T-cell (primary cell): ENCODE data around the gene SLC27A1. TPM values are rescaled to one million over a fixed set of nuclear protein-coding genes. Genes with fewer than 3 reads are reported as not detected.

Source experiments
- ATAC-seq, 4 experiments: fragments of 200-7000 bp in 3 of 4; fragments of 150-1000 bp in 1 of 4; cut with Tn5 transposase; replicated peaks in 1 of 4; 1 replicate in 3 of 4; 2 replicates in 1 of 4; pipeline ENCODE4 v1.10.0; 2021; ENCODE audit warnings: moderate library complexity in 3 of 4, mild to moderate bottlenecking in 2 of 4, moderate number of reproducible peaks in 1 of 4
- CTCF ChIA-PET, 2 donors: fragments of 300-600 bp; sonication (Branson Sonifier 250); formaldehyde crosslinking; loops; one replicate each; lab custom pipeline; 2022; ENCODE audit warnings: antibody characterized with exemption in 2 of 2; lab: Charles Lee
- POLR2A ChIA-PET, 2 donors: fragments of 300-600 bp; sonication (Branson Sonifier 250); formaldehyde crosslinking; loops; one replicate each; lab custom pipeline; 2022; ENCODE audit warnings: antibody characterized with exemption in 2 of 2; lab: Charles Lee
- DNase-seq, 35 experiments: peaks; one replicate each; pipeline versions ENCODE4 v3.0.0 to v3.0.0-alpha.2; 2013 to 2023
- H3K27ac ChIP-seq: one replicate; pipeline ENCODE4 v1.5.1; 2013; ENCODE audit warnings: low read length
- H3K27me3 ChIP-seq, 2 experiments: replicated peaks in 1 of 2; 1 replicate in 1 of 2; 2 replicates in 1 of 2; pipeline versions ENCODE4 v1.6.1 to v1.7.0; 2013; ENCODE audit warnings: low read length in 1 of 2, mixed read lengths in 1 of 2; ENCODE audit not compliant: control insufficient read depth in 2 of 2, insufficient read depth in 2 of 2; ENCODE audit errors: extremely low read depth in 1 of 2
- H3K36me3 ChIP-seq, 2 donors: 1 replicate in 1 of 2; 2 replicates in 1 of 2; pipeline versions ENCODE4 v1.6.1 to v1.7.0; 2013; ENCODE audit warnings: low read length in 1 of 2; ENCODE audit not compliant: control insufficient read depth in 2 of 2, insufficient read depth in 1 of 2; ENCODE audit errors: extremely low read depth in 1 of 2
- H3K4me1 ChIP-seq, 2 experiments: 1 replicate in 1 of 2; 2 replicates in 1 of 2; pipeline versions ENCODE4 v1.6.1 to v1.7.0; 2013; ENCODE audit warnings: low read length in 2 of 2, mixed read lengths in 1 of 2; ENCODE audit not compliant: insufficient read depth in 2 of 2, control insufficient read depth in 1 of 2; ENCODE audit errors: extremely low read depth in 1 of 2
- H3K4me3 ChIP-seq, 2 donors: 1 replicate in 1 of 2; 2 replicates in 1 of 2; pipeline versions ENCODE4 v1.5.1 to v1.7.0; 2013; ENCODE audit warnings: mild to moderate bottlenecking in 2 of 2, low read length in 1 of 2, moderate library complexity in 1 of 2; ENCODE audit not compliant: control insufficient read depth in 1 of 2; ENCODE audit errors: extremely low read depth in 1 of 2
- H3K9me3 ChIP-seq: 2 replicates; pipeline ENCODE4 v1.7.0; 2013
- H3K27ac Mint-ChIP-seq, 2 donors: one replicate each; pipeline ENCODE4 v1.8.0; 2020 to 2021; ENCODE audit warnings: mild to moderate bottlenecking in 2 of 2, mixed read lengths in 2 of 2
- H3K27me3 Mint-ChIP-seq, 2 donors: one replicate each; pipeline ENCODE4 v1.8.0; 2021 to 2022; ENCODE audit warnings: mixed read lengths in 2 of 2
- H3K36me3 Mint-ChIP-seq: one replicate; pipeline ENCODE4 v1.8.0; 2021; ENCODE audit warnings: mixed read lengths
- H3K4me1 Mint-ChIP-seq, 3 donors: one replicate each; pipeline ENCODE4 v1.8.0; 2020 to 2022; ENCODE audit warnings: mixed read lengths in 3 of 3, mild to moderate bottlenecking in 1 of 3
- H3K4me3 Mint-ChIP-seq, 3 donors: one replicate each; pipeline ENCODE4 v1.8.0; 2020 to 2022; ENCODE audit warnings: mild to moderate bottlenecking in 3 of 3, mixed read lengths in 3 of 3, moderate library complexity in 3 of 3
- H3K9me3 Mint-ChIP-seq, 3 donors: one replicate each; pipeline ENCODE4 v1.8.0; 2020 to 2022; ENCODE audit warnings: mixed read lengths in 3 of 3
- whole genome bisulfite sequencing: methylation state at CpG from one replicate; pipeline ENCODE4 v1.1.5; 2013; ENCODE audit warnings: missing lambda C conversion rate; ENCODE audit not compliant: insufficient coverage; 5-methylcytosine and 5-hydroxymethylcytosine counted together
- total RNA-seq, 35 experiments: library from RNA in 6 of 35; stranded (reverse) in 6 of 35; fragments of 120-200 nt in 1 of 35; gene quantifications; one replicate each; pipeline versions ENCODE4 v1.2.1 to v1.2.4 and lab custom pipeline; 2013 to 2026

The SLC27A1 gene
- total RNA-seq, 5 donors from 2014 or later (not counting 1 experiment from before 2014, with no cell fraction given), result 5.9 to 13.3 (median 10.5) TPM

DNA sequence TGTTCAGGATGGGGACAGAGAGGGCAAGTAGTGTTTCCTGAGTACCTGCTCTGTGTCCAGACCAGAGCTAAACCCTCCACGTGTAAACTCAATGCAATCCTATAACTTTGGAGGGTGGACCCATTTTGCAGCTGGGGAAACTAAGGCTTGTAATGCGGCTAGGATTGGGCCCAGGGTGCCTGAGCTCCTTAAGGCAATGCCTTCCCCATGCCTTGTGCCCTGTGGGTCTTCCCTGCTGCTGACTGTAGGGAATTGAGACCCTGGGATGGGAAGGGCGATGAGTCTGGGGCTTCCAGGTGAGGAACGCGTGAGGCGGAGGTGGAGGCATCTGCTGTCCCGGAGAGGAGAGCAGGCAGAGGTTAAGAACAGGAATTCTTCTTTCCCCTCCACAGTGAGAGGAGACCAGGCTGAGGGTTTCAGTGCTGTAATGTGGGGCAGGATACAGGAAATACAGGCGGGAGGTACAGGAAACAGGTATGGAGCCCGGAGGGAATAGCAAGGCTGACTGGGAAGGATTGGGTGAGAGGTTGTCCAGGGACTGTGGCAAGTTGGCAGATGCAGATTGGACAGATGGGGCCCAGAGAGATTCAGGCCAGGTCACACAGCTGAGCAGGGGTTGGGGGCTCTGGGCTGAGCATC is 19.2 kb downstream of the SLC27A1 start:
- ChIA-PET CTCF (no interaction called here), POLR2A (no interaction called here)
- no peak overlapping the region for H3K4me3 ChIP-seq
- H3K9me3 ChIP-seq, result no peaks in the 10 kb centered on the region
- H3K27me3 Mint-ChIP-seq, result no peaks in the 10 kb centered on the region
- peaks cover 34 to 43% (median 42%) of the 10 kb centered on the region in 3 donors for H3K4me1 Mint-ChIP-seq
- 33% methylated on average over 3 of the region's 9 CpGs for WGBS
- no peaks in the 10 kb centered on the region for H3K36me3 ChIP-seq
- peak overlapping the region; percentile 77 to 92 for H3K27ac Mint-ChIP-seq
- H3K36me3 Mint-ChIP-seq, result no peaks in the 10 kb centered on the region
- no peak for ATAC-seq
- H3K4me3 Mint-ChIP-seq, result peak overlapping the region in 2 of 3 donors; percentile 9 to 63
- no peaks in the 10 kb centered on the region for H3K9me3 Mint-ChIP-seq
- peaks cover 25 to 54% of the 10 kb centered on the region in 2 experiments for H3K4me1 ChIP-seq
- peak overlapping the region; percentile 37 for H3K27ac ChIP-seq
- H3K27me3 ChIP-seq, result no peaks in the 10 kb centered on the region
- peak in 1 of 35 experiments; percentile 19 for DNase-seq

DNA sequence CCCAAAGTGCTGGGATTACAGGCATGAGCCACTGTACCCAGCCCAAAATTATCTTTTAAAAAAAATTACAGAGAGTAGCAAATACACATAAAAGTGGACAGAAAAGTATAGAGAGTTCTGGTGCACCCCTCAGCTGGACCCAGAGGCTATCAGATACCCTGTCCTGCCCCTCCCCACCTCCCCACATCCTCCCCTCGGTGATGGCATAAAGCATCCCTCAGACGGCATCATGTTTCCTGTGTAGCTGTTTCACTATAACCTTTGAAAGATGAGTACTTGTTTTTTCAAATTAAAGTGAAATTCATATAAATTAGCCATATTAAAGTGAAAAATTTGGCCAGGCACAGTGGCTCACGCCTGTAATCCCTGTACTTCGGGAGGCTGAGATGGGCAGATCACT is 20.1 kb downstream of the SLC27A1 start:
- H3K27me3 Mint-ChIP-seq, result no peaks in the 10 kb centered on the region
- peak overlapping the region; percentile 65 to 79 for H3K27ac Mint-ChIP-seq
- no peaks in the 10 kb centered on the region for H3K36me3 Mint-ChIP-seq
- Histone ChIP-seq H3K36me3 (no peaks in the 10 kb centered on the region), H3K4me1 (peaks cover 25 to 54% of the 10 kb centered on the region in 2 experiments), H3K27me3 (no peaks in the 10 kb centered on the region), H3K4me3 (no peak overlapping the region), H3K27ac (peak overlapping the region; percentile 37), H3K9me3 (no peaks in the 10 kb centered on the region)
- 40% methylated on average over 2 of the region's 4 CpGs for WGBS
- POLR2A ChIA-PET, result no interaction called here
- CTCF ChIA-PET, result interaction anchor here (0.7 kb wide), 2 partner anchors 24 to 214 kb away, joined by 4 to 12 read pairs; no protein-coding TSS in a partner anchor
- H3K9me3 Mint-ChIP-seq, result no peaks in the 10 kb centered on the region
- ATAC-seq, result peak; percentile 66 to 75 (median 69)
- peaks cover 34 to 43% (median 42%) of the 10 kb centered on the region in 3 donors for H3K4me1 Mint-ChIP-seq
- peak overlapping the region in 1 of 3 donors; percentile 63 for H3K4me3 Mint-ChIP-seq
- peak in 32 of 35 experiments; percentile 28 to 69 (median 52) for DNase-seq

DNA sequence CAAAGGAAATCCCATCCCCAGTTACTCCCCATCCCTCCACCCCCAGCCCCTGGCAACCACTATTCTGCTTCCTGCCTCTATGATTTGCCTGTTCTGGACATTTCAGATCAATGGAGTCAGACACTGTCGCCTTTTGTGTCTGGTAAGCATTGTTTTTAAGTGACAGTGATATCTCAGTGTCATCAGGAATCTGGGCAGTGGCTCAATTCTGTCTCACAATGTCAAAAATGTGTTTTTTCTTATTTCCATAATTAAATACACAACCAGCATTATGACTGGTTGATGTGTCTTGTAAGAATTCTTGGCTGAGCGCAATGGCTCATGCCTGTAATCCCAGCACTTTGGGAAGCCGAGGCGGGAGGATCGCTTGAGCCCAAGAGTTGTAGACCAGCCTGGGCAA is 21.0 kb downstream of the SLC27A1 start:
- no peak for DNase-seq
- no peaks in the 10 kb centered on the region for H3K27me3 ChIP-seq
- Mint-ChIP-seq H3K27me3 (no peaks in the 10 kb centered on the region), H3K4me3 (no peak overlapping the region), H3K27ac (peak overlapping the region; percentile 49 to 79), H3K4me1 (peaks cover 34 to 49% (median 48%) of the 10 kb centered on the region in 3 donors), H3K36me3 (no peaks in the 10 kb centered on the region), H3K9me3 (no peaks in the 10 kb centered on the region)
- no peak overlapping the region for H3K27ac ChIP-seq
- ChIA-PET POLR2A (no interaction called here), CTCF (interaction anchor here in 1 of 2 donors (0.7 kb wide), 1 partner anchor 439 kb away, joined by 6 read pairs; no protein-coding TSS in a partner anchor)
- no peaks in the 10 kb centered on the region for H3K36me3 ChIP-seq
- peaks cover 25 to 58% of the 10 kb centered on the region in 2 experiments for H3K4me1 ChIP-seq
- no peaks in the 10 kb centered on the region for H3K9me3 ChIP-seq
- WGBS, result 100% methylated on average over 1 of the region's 5 CpGs
- no peak overlapping the region for H3K4me3 ChIP-seq
- no peak for ATAC-seq

DNA sequence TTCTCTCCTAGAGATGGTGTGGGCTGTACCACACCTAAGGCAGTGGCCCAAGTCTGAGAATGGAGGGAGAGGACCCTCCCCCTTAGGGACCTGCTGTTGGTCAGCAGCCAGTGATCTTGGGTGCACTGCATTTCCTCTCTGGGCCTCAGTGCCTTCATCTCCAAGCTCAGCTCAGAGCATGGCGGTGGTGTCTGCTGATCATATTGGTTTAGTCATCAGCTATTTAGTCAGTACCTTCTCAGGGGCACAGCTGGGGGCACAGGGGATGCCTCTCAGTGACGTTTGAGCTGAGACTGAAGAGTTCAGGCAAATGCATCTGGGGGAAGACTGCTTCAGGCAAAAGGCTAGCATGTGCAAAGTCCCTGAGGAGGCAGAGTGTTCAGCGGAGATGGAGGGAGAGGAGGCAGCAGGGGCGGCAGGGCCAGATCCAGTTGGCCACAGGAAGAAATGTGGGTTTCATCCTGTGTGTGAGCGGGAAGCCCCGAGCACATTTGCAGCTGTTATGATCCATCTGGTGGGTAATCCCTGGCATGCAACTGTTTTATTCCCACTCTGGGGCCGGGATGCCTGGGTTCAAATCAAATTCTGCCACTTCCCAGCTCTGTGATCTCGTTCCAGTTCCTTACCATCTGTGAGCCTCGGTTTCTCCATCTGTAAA is 25.4 kb downstream of the SLC27A1 start:
- no peak overlapping the region for H3K4me3 Mint-ChIP-seq

DNA sequence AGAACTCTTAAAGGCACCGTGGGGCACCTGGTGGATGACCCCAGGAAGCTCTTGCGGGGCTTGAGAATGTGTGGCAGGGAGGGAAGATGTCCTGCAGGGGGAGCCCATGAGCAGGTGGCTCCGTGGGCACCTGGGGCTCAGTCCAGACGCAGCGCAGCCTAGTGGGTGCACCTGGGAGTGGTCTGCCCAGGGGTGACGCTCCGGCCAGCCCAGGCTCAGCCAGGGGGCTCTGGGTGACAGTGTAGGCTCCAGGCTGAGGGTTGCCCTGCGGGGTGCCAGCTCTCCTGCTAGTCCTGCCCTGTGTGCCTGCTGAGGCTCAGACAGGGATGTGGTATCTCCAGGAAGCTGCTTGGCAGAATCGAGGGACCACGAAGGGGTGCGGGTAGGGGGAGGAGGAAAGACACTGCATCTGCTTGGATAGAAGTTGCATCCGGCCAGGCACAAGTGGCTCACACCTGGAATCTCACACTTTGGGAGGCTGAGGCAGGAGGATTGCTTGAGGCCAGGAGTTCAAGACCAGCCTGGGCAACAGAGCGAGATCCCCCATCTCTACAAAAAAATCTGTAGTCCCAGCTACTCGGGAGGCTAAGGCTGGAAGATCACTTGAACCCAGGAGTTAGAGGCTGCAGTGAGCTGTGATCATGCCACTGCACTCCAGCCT is 26.1 kb downstream of the SLC27A1 start:
- no peak overlapping the region for H3K4me3 ChIP-seq
- Mint-ChIP-seq H3K27me3 (no peaks in the 10 kb centered on the region), H3K36me3 (peaks cover 4% of the 10 kb centered on the region), H3K4me3 (no peak overlapping the region), H3K4me1 (peaks cover 8 to 20% (median 19%) of the 10 kb centered on the region in 3 donors), H3K27ac (peak overlapping the region in 1 of 2 donors; percentile 6), H3K9me3 (no peaks in the 10 kb centered on the region)
- H3K36me3 ChIP-seq, result peaks cover 0 to 4% of the 10 kb centered on the region in 2 donors
- H3K4me1 ChIP-seq, result peaks cover 0 to 28% of the 10 kb centered on the region in 2 experiments
- DNase-seq (peak; percentile 36 to 91 (median 72)), ATAC-seq (peak; percentile 92 to 97 (median 95))
- H3K9me3 ChIP-seq, result no peaks in the 10 kb centered on the region
- POLR2A ChIA-PET, result interaction anchor here in 1 of 2 donors (0.6 kb wide), 1 partner anchor 12 kb away, joined by 4 read pairs; no protein-coding TSS in a partner anchor
- CTCF ChIA-PET, result interaction anchor here (0.5 to 1.6 kb wide), 9 partner anchors 13 to 548 kb away, joined by 3 to 5 read pairs (median 4); partner anchors contain the start of genes PGLS (in 2 of the 2) and MVB12A (in 1 of the 2)
- no peaks in the 10 kb centered on the region for H3K27me3 ChIP-seq
- WGBS, result 17% methylated on average over 11 of the region's 14 CpGs
- H3K27ac ChIP-seq, result no peak overlapping the region

More for the DNA sequence above, 25.4 kb downstream of the SLC27A1 start:
- Histone ChIP-seq H3K36me3 (peaks cover 0 to 4% of the 10 kb centered on the region in 2 donors), H3K27ac (no peak overlapping the region), H3K9me3 (no peaks in the 10 kb centered on the region), H3K4me1 (peaks cover 0 to 33% of the 10 kb centered on the region in 2 experiments), H3K4me3 (no peak overlapping the region), H3K27me3 (no peaks in the 10 kb centered on the region)
- no peak for ATAC-seq
- ChIA-PET CTCF (interaction anchor here (0.6 to 1.6 kb wide), 8 partner anchors 14 to 1609 kb away, joined by 3 to 5 read pairs (median 4); partner anchors contain the start of genes MVB12A (in 1 of the 2) and PGLS (in 1 of the 2)), POLR2A (interaction anchor here in 1 of 2 donors (0.6 kb wide), 1 partner anchor 11 kb away, joined by 4 read pairs; no protein-coding TSS in a partner anchor)
- 66% methylated on average over 8 of the region's 9 CpGs for WGBS
- H3K36me3 Mint-ChIP-seq, result peaks cover 4% of the 10 kb centered on the region
- H3K27ac Mint-ChIP-seq, result no peak overlapping the region
- H3K27me3 Mint-ChIP-seq, result no peaks in the 10 kb centered on the region
- no peaks in the 10 kb centered on the region for H3K9me3 Mint-ChIP-seq
- H3K4me1 Mint-ChIP-seq, result peaks cover 11 to 25% (median 25%) of the 10 kb centered on the region in 3 donors
- DNase-seq, result no peak
